Measurements from ENCODE around the gene STK35.

STK35 gene

DNA sequence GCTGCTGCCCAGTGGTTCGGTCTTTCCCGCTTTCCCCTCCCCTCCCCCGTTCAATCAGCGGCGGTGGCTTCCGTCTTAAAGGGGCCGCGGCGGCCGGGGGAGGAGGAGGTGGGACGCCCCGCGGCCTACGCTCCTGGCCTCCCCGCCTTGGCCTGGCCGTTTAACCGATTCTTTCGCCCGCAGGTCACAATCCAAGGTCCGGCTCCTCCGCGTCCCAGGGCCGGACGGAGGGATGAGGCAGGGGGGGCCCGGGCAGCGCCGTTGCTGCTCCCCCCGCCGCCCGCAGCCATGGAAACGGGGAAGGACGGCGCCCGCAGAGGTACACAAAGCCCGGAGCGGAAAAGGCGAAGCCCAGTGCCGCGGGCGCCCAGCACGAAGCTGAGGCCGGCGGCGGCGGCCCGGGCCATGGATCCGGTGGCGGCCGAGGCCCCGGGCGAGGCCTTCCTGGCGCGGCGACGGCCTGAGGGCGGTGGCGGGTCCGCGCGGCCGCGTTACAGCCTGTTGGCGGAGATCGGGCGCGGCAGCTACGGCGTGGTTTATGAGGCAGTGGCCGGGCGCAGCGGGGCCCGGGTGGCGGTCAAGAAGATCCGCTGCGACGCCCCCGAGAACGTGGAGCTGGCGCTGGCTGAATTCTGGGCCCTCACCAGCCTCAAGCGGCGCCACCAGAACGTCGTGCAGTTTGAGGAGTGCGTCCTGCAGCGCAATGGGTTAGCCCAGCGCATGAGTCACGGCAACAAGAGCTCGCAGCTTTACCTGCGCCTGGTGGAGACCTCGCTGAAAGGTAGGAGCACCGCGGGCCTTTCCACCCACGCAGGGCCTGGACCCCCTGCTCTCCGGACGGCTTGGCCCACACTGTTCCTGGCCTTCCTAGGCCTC lies 1.2 kb downstream of the STK35 start:
- Histone ChIP-seq H3K27ac (peak overlapping the region; percentile 98 to 100 (median 99)), H3K36me3 (peaks cover 14 to 37% (median 32%) of the 10 kb centered on the region in 11 experiments; a peak in 20 of 22 replicates), H3K4me3 (peak overlapping the region; percentile 78 to 95 (median 90))

GRCh38 chr20:2103461-2104153 lies 2.0 kb downstream of the STK35 start:
- peaks cover 49 to 58% (median 53%) of the 10 kb centered on the region in 10 experiments for H3K4me1 ChIP-seq
- no peak for TF ChIP-seq Cebpa-rat (IDR thresholded peaks at IDR 0.05)
- peaks cover 14 to 45% (median 36%) of the 10 kb centered on the region in 11 experiments; a peak in 20 of 22 replicates for H3K36me3 ChIP-seq
- peak overlapping the region; percentile 98 to 100 (median 99) for H3K27ac ChIP-seq
- H3K4me2 ChIP-seq, result peak overlapping the region; percentile 78 to 97 (median 93)
- H3K9ac ChIP-seq, result peak overlapping the region; percentile 97 to 100 (median 99)
- no peaks in the 10 kb centered on the region for H3K9me3 ChIP-seq (replicated peaks in 1 of 11)
- H3K4me3 ChIP-seq, result peak overlapping the region; percentile 78 to 95 (median 90)
- 0 out of 22 replicates have a peak, but pooled peaks cover 0 to 3% (median 0%) of the 10 kb centered on the region in 11 experiments for H3K27me3 ChIP-seq
- peaks cover 47 to 61% (median 57%) of the 10 kb centered on the region in 11 experiments for H4K20me1 ChIP-seq

More for the DNA sequence above, 1.2 kb downstream of the STK35 start:
- Histone ChIP-seq H3K4me1 (peaks cover 42 to 50% (median 45%) of the 10 kb centered on the region in 10 experiments), H3K4me2 (peak overlapping the region; percentile 78 to 97 (median 94)), H3K27me3 (0 out of 22 replicates have a peak, but pooled peaks cover 0 to 3% (median 0%) of the 10 kb centered on the region in 11 experiments), H3K9ac (peak overlapping the region; percentile 97 to 100 (median 99)), H3K9me3 (replicated peaks in 1 of 11) (no peaks in the 10 kb centered on the region), H4K20me1 (peaks cover 40 to 53% (median 50%) of the 10 kb centered on the region in 11 experiments)
- TF ChIP-seq Cebpa-rat (IDR thresholded peaks at IDR 0.05), result no peak

DNA sequence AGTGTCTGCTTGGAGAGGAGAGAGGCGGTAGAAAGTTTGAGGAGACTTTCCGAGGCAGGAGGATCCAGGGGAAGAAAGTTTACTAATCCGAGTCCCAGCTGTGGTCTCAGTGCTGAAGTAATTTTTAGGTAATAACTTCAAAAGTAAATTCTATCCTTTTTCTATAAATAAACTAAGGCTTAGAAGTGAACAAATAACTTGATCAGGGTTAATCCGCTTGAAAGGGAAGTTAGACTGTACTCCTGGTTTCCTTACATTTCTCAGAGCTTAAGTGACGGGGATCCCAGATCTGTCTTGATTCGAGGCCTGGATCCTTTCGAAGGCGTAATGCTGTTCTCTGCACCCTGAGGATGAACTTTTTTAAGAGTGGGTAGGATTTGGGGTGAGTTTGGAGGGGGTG lies 2.6 kb downstream of the STK35 start:
- Histone ChIP-seq H3K4me2 (peak overlapping the region; percentile 78 to 97 (median 93)), H3K4me3 (peak overlapping the region; percentile 78 to 95 (median 90)), H3K9me3 (replicated peaks in 1 of 11) (no peaks in the 10 kb centered on the region), H3K27ac (peak overlapping the region; percentile 98 to 100 (median 99); a peak in 21 of 22 replicates), H3K27me3 (0 out of 22 replicates have a peak, but pooled peaks cover 0 to under 1% (median 0%) of the 10 kb centered on the region in 11 experiments), H3K4me1 (peaks cover 56 to 64% (median 59%) of the 10 kb centered on the region in 10 experiments), H3K36me3 (peaks cover 14 to 51% (median 41%) of the 10 kb centered on the region in 11 experiments; a peak in 20 of 22 replicates), H3K9ac (peak overlapping the region; percentile 97 to 100 (median 99)), H4K20me1 (peaks cover 53 to 67% (median 64%) of the 10 kb centered on the region in 11 experiments)
- no peak for TF ChIP-seq Cebpa-rat (IDR thresholded peaks at IDR 0.05)

- peak overlapping the region; percentile 63 to 97 (median 93) for H3K4me2 ChIP-seq
- H3K27ac ChIP-seq, result no peak overlapping the region
- no peak for TF ChIP-seq Cebpa-rat (IDR thresholded peaks at IDR 0.05)
- no peaks in the 10 kb centered on the region for H3K9me3 ChIP-seq (replicated peaks in 1 of 11)
- H3K9ac ChIP-seq, result peak overlapping the region in 3 of 11 experiments; percentile 3 to 8 (median 5); a peak in 1 of 22 replicates
- no peaks in the 10 kb centered on the region for H3K27me3 ChIP-seq
- H3K4me3 ChIP-seq, result no peak overlapping the region
- H3K36me3 ChIP-seq, result peaks cover 30 to 94% (median 77%) of the 10 kb centered on the region in 11 experiments; a peak in 21 of 22 replicates
- peaks cover 94 to 100% (median 100%) of the 10 kb centered on the region in 11 experiments for H4K20me1 ChIP-seq
- H3K4me1 ChIP-seq, result peaks cover 80 to 95% (median 88%) of the 10 kb centered on the region in 10 experiments
Measured at GRCh38 chr20:2108498-2108897, 6.9 kb downstream of the STK35 start.

DNA sequence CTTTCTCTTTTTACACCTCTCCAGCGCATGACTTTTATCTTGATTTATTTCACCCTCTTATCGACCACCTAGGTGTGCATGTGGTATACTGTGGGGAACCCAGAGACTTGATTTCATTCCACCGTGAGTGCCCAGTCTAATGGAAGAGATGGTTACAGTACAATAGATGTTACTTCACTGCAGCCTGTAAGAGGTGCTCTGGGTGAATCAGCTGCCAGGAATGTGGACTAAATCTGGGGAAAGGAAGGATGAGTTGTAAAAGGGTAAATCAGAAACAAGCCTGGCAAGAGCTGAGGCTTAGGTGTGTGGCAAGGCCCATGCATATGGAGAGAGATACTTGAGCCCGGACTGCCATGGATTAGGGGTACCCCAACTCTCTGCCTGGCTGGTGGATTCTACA lies 7.4 kb downstream of the STK35 start:
- H3K9me3 ChIP-seq (replicated peaks in 1 of 11), result no peaks in the 10 kb centered on the region
- peaks cover 35 to 99% (median 81%) of the 10 kb centered on the region in 11 experiments; a peak in 21 of 22 replicates for H3K36me3 ChIP-seq
- H3K27ac ChIP-seq, result peak overlapping the region in 1 of 11 experiments; percentile 40; a peak in 1 of 22 replicates
- H3K9ac ChIP-seq, result 0 out of 22 replicates have a peak overlapping the region, but pooled peaks of 1 of the 11 experiments have one; percentile 8
- TF ChIP-seq Cebpa-rat (IDR thresholded peaks at IDR 0.05), result no peak
- peaks cover 84 to 99% (median 89%) of the 10 kb centered on the region in 10 experiments for H3K4me1 ChIP-seq
- H3K4me2 ChIP-seq, result peak overlapping the region; percentile 63 to 97 (median 93); a peak in 21 of 22 replicates
- H4K20me1 ChIP-seq, result peaks cover 94 to 100% (median 100%) of the 10 kb centered on the region in 11 experiments
- no peaks in the 10 kb centered on the region for H3K27me3 ChIP-seq
- no peak overlapping the region for H3K4me3 ChIP-seq

DNA sequence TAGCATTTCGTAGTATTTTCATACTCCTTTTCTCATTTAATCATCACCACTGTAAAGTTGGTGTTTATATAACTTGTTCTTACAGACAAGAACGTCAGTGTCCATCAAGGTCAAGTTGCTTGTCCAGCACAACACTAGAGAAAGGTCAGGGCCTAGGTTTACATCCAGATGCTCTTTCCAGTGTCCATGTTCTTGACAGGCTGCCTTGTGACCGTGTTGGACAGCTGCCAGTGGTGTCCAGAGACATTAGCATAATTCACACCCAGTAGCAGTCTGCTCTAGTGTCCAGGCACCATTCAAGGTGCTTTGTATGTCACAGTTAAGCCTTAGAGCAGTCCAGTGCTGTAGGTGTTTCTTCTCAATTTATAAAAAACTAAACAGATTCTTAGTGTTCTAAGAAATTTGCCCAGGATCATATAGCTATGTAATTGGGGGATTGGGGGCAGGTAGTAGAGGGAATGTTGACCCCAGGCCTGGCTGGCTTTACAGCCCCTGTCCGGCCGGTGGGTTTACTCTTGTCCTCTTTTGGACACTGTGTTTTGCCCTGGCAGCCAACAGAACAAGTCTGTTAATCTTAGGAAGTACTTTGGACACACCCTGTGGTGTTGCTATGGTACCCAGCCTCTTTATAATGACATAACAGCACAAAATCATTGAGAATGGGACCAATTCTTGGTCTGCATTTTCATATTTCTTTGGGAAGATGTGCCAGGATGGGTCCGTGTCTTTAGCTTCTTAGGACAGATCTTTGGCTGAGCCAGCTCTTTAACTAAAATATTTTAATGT lies 8.0 kb downstream of the STK35 start:
- Histone ChIP-seq H4K20me1 (peaks cover 97 to 100% (median 100%) of the 10 kb centered on the region in 11 experiments), H3K27ac (peak overlapping the region in 2 of 11 experiments; percentile 5 to 40; a peak in 1 of 22 replicates), H3K4me3 (no peak overlapping the region), H3K36me3 (peaks cover 37 to 100% (median 87%) of the 10 kb centered on the region in 11 experiments; a peak in 21 of 22 replicates), H3K9me3 (replicated peaks in 1 of 11) (no peaks in the 10 kb centered on the region), H3K4me1 (peaks cover 83 to 100% (median 91%) of the 10 kb centered on the region in 10 experiments), H3K9ac (0 out of 22 replicates have a peak overlapping the region, but pooled peaks of 1 of the 11 experiments have one; percentile 11), H3K27me3 (no peaks in the 10 kb centered on the region), H3K4me2 (peak overlapping the region; percentile 63 to 97 (median 93); a peak in 19 of 22 replicates)
- no peak for TF ChIP-seq Cebpa-rat (IDR thresholded peaks at IDR 0.05)

DNA sequence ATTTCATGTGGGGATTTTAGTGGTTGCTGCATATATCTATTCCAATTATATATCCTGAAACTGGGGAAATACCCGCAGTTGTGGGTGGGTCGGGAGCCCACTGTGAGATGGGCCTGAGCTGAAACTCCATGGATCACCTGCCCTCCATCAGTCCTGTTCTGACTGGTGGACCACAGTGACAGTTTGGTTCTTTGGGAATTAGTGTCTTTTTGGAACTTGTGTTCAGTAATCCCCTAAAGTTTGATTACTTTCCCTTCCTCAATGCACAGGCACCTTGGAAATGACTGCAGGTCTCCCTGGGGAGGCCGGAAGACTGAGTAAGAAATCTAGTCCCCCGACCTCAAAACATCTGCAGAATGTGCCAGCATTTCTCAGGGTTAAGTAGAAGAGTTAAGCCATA lies 11.3 kb downstream of the STK35 start:
- no peak for TF ChIP-seq Cebpa-rat (IDR thresholded peaks at IDR 0.05)
- Histone ChIP-seq H3K27me3 (no peaks in the 10 kb centered on the region), H3K36me3 (peaks cover 49 to 100% (median 87%) of the 10 kb centered on the region in 11 experiments), H4K20me1 (peaks cover 87 to 100% (median 99%) of the 10 kb centered on the region in 11 experiments), H3K9me3 (replicated peaks in 1 of 11) (peaks cover 0 to 14% (median 6%) of the 10 kb centered on the region in 11 experiments; a peak in 5 of 22 replicates), H3K4me2 (peak overlapping the region in 9 of 11 experiments; percentile 12 to 42 (median 25); a peak in 12 of 22 replicates), H3K4me1 (peaks cover 51 to 70% (median 64%) of the 10 kb centered on the region in 10 experiments), H3K9ac (no peak overlapping the region), H3K4me3 (no peak overlapping the region), H3K27ac (no peak overlapping the region)

Measured in BLaER1 treated with 17β-estradiol and CSF1 and Interleukin-3, amounts not matched to agents 10 nM and 100 nM (cell line).